ENCODE data around the gene SPRY1. TPM values are rescaled to one million over a fixed set of nuclear protein-coding genes. Genes with fewer than 3 reads are reported as not detected.

Gene SPRY1
- total RNA-seq, 2 experiments from 2014 or later = 137 to 144 TPM

GRCh38 chr4:123402121-123402465, 5.5 kb downstream of the SPRY1 start:
- ChIA-PET POLR2A (interaction anchor here (0.8 to 2.0 kb wide), 2 partner anchors 9 to 19 kb away, joined by 3 to 9 read pairs; no protein-coding TSS in a partner anchor), CTCF (interaction anchor here (1.0 kb wide), 1 partner anchor 10 kb away, joined by 3 read pairs; no protein-coding TSS in a partner anchor)
- no peak for DNase-seq
- Mint-ChIP-seq H3K27ac (peak overlapping the region; percentile 82), H3K27me3 (no peaks in the 10 kb centered on the region), H3K36me3 (ENCODE audit: low read depth) (peaks cover 84% of the 10 kb centered on the region), H3K9me3 (no peaks in the 10 kb centered on the region), H3K4me3 (peak overlapping the region; percentile 98), H3K4me1 (ENCODE audit: low read depth) (peaks cover 41% of the 10 kb centered on the region)
- intact Hi-C loops (cut with micrococcal nuclease) = no loop called here
- TF ChIP-seq CTCF (IDR thresholded peaks at IDR 0.05) = no peak
- ATAC-seq = no peak

- Mint-ChIP-seq H3K4me3 (peak overlapping the region; percentile 98), H3K4me1 (ENCODE audit: low read depth) (peaks cover 44% of the 10 kb centered on the region), H3K27ac (peak overlapping the region; percentile 78), H3K27me3 (no peaks in the 10 kb centered on the region), H3K9me3 (no peaks in the 10 kb centered on the region), H3K36me3 (ENCODE audit: low read depth) (peaks cover 75% of the 10 kb centered on the region)
- no peak for TF ChIP-seq CTCF (IDR thresholded peaks at IDR 0.05)
- POLR2A ChIA-PET = interaction anchor here (0.8 to 2.0 kb wide), 2 partner anchors 8 to 18 kb away, joined by 3 to 9 read pairs; no protein-coding TSS in a partner anchor
- intact Hi-C loops (cut with micrococcal nuclease) = no loop called here
- ATAC-seq (no peak), DNase-seq (no peak)
- CTCF ChIA-PET = interaction anchor here (1.0 to 1.4 kb wide), 2 partner anchors 9 to 258 kb away, joined by 3 read pairs; no protein-coding TSS in a partner anchor
Measured at GRCh38 chr4:123403080-123403604, 6.5 kb downstream of the SPRY1 start.

GRCh38 chr4:123404533-123404932, 7.9 kb downstream of the SPRY1 start:
- DNase-seq = no peak
- no peak for TF ChIP-seq CTCF (IDR thresholded peaks at IDR 0.05)
- ATAC-seq = no peak
- POLR2A ChIA-PET = interaction anchor here (1.3 kb wide), 1 partner anchor 9 kb away, joined by 3 read pairs; no protein-coding TSS in a partner anchor
- no peaks in the 10 kb centered on the region for H3K9me3 Mint-ChIP-seq
- no peaks in the 10 kb centered on the region for H3K27me3 Mint-ChIP-seq
- intact Hi-C loops (cut with micrococcal nuclease) = no loop called here
- peak overlapping the region; percentile 98 for H3K4me3 Mint-ChIP-seq
- H3K36me3 Mint-ChIP-seq (ENCODE audit: low read depth) = peaks cover 65% of the 10 kb centered on the region
- H3K4me1 Mint-ChIP-seq (ENCODE audit: low read depth) = peaks cover 44% of the 10 kb centered on the region
- CTCF ChIA-PET = interaction anchor here (0.8 to 2.3 kb wide), 4 partner anchors 8 to 302 kb away, joined by 3 to 9 read pairs (median 4); partner anchors contain the start of gene SPRY1
- H3K27ac Mint-ChIP-seq = no peak overlapping the region

- CTCF ChIA-PET = interaction anchor here (0.8 to 2.3 kb wide), 5 partner anchors 9 to 303 kb away, joined by 3 to 9 read pairs (median 4); partner anchors contain the start of gene SPRY1
- POLR2A ChIA-PET = interaction anchor here (1.3 kb wide), 1 partner anchor 8 kb away, joined by 3 read pairs; no protein-coding TSS in a partner anchor
- Mint-ChIP-seq H3K9me3 (no peaks in the 10 kb centered on the region), H3K27ac (no peak overlapping the region), H3K4me1 (ENCODE audit: low read depth) (peaks cover 44% of the 10 kb centered on the region), H3K27me3 (no peaks in the 10 kb centered on the region), H3K4me3 (peak overlapping the region; percentile 34), H3K36me3 (ENCODE audit: low read depth) (peaks cover 56% of the 10 kb centered on the region)
- no peak for TF ChIP-seq CTCF (IDR thresholded peaks at IDR 0.05)
- no peak for DNase-seq
- no peak for ATAC-seq
- intact Hi-C loops (cut with micrococcal nuclease) = no loop called here
Measured at GRCh38 chr4:123405267-123405865, 8.8 kb downstream of the SPRY1 start.

- TF ChIP-seq CTCF (IDR thresholded peaks at IDR 0.05) = no peak
- Mint-ChIP-seq H3K4me3 (no peak overlapping the region), H3K27ac (no peak overlapping the region), H3K9me3 (no peaks in the 10 kb centered on the region), H3K36me3 (ENCODE audit: low read depth) (peaks cover 45% of the 10 kb centered on the region), H3K4me1 (ENCODE audit: low read depth) (peaks cover 42% of the 10 kb centered on the region), H3K27me3 (no peaks in the 10 kb centered on the region)
- ChIA-PET POLR2A (interaction anchor here (1.3 to 8.1 kb wide), 2 partner anchors 8 to 9 kb away, joined by 3 to 56 read pairs; partner anchors contain the start of gene SPRY1), CTCF (interaction anchor here (1.4 to 2.3 kb wide), 2 partner anchors 48 to 157 kb away, joined by 4 to 9 read pairs; no protein-coding TSS in a partner anchor)
- ATAC-seq = no peak
- intact Hi-C loops (cut with micrococcal nuclease) = no loop called here
- no peak for DNase-seq
Measured at GRCh38 chr4:123406872-123407271, 10.3 kb downstream of the SPRY1 start.
